RPMI8226 (cell line): Measurements from ENCODE around the gene MUC21.
"Not testable (repeated sequence)": the region's sequence is repeated elsewhere in the genome, so short reads cannot be mapped to it uniquely, and the experiment has no call there.

Experiments
- DNase-seq: peaks from one replicate; pipeline ENCODE4 v3.0.0-alpha.2; 2015

The MUC21 gene

GRCh38 chr6:30970946-30971345 lies 12.6 kb upstream of the MUC21 start:
- no peak for DNase-seq

- no peak for DNase-seq
Observed at GRCh38 chr6:30972816-30973215, 10.7 kb upstream of the MUC21 start.

- DNase-seq: no peak
Observed at GRCh38 chr6:30974490-30975252, 8.8 kb upstream of the MUC21 start.

- DNase-seq: peak; percentile 48
Observed at GRCh38 chr6:30979141-30979540, 4.4 kb upstream of the MUC21 start.

- DNase-seq: no peak
Observed at GRCh38 chr6:30979690-30980089, 3.8 kb upstream of the MUC21 start.

GRCh38 chr6:30981942-30982772 lies 1.4 kb upstream of the MUC21 start:
- DNase-seq: peak; percentile 31

GRCh38 chr6:30985490-30985889 lies 2.0 kb downstream of the MUC21 start:
- DNase-seq: peak; percentile 54

GRCh38 chr6:30987304-30987703 lies 3.8 kb downstream of the MUC21 start:
- DNase-seq: no peak

- DNase-seq: no peak
Observed at GRCh38 chr6:30988209-30988825, 4.8 kb downstream of the MUC21 start.

GRCh38 chr6:30990422-30991086 lies 7.0 kb downstream of the MUC21 start:
- DNase-seq: peak; percentile 88

- no peak for DNase-seq
Observed at GRCh38 chr6:30991891-30992290, 8.4 kb downstream of the MUC21 start.

GRCh38 chr6:30997301-30997700 lies 13.8 kb downstream of the MUC21 start:
- no peak for DNase-seq

- DNase-seq: no peak
Observed at GRCh38 chr6:30998785-30999184, 15.3 kb downstream of the MUC21 start.

GRCh38 chr6:31000067-31000860 lies 16.7 kb downstream of the MUC21 start:
- DNase-seq: not testable (repeated sequence)

GRCh38 chr6:31001281-31001888 lies 17.9 kb downstream of the MUC21 start:
- DNase-seq: no peak

GRCh38 chr6:31002471-31002870 lies 19.0 kb downstream of the MUC21 start:
- no peak for DNase-seq

GRCh38 chr6:31004794-31005193 lies 21.3 kb downstream of the MUC21 start:
- no peak for DNase-seq

- DNase-seq: no peak
Observed at GRCh38 chr6:31005249-31006020, 21.9 kb downstream of the MUC21 start.

GRCh38 chr6:31007694-31008093 lies 24.2 kb downstream of the MUC21 start:
- DNase-seq: no peak

- DNase-seq: no peak
Observed at GRCh38 chr6:31008165-31008564, 24.6 kb downstream of the MUC21 start.

GRCh38 chr6:31009731-31010130 lies 26.2 kb downstream of the MUC21 start:
- no peak for DNase-seq
